ENCODE measurements around the gene GYS1. TPM values are rescaled to one million over a fixed set of nuclear protein-coding genes. Genes with fewer than 3 reads are reported as not detected.

Gene GYS1
- total and polyA plus RNA-seq, 12 donors, result 23.7 to 63.9 (median 37.3) TPM

DNA sequence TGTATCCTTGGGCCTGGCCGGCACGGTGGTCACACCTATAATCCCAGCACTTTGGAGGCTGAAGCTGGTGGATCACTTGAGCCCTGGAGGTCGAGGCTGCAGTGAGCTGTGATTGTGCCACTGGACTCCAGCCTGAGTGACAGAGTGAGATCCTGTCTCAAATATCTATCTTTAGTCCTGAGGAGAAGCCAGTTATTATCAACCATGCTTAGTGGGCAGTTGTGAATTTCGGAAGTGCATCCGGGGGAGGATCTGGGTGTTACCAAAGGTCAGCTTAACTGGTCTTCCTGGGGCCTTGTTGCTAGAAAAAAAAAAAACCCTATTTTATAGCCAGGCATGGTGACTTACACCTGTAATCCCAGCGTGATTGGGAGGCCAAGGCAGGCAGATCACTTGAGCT is 50.0 kb downstream of the GYS1 start:
- Histone ChIP-seq H3K36me3 (replicated peaks in 1 of 2) (no peaks in the 10 kb centered on the region), H3K9me3 (replicated peaks in 1 of 3) (peaks cover 0 to 7% (median 0%) of the 10 kb centered on the region in 3 donors), H3K27ac (no peak overlapping the region), H3K4me3 (no peak overlapping the region), H3K27me3 (no peaks in the 10 kb centered on the region), H3K4me1 (replicated peaks in 1 of 2) (no peaks in the 10 kb centered on the region)
- TF ChIP-seq, protein P1, sequence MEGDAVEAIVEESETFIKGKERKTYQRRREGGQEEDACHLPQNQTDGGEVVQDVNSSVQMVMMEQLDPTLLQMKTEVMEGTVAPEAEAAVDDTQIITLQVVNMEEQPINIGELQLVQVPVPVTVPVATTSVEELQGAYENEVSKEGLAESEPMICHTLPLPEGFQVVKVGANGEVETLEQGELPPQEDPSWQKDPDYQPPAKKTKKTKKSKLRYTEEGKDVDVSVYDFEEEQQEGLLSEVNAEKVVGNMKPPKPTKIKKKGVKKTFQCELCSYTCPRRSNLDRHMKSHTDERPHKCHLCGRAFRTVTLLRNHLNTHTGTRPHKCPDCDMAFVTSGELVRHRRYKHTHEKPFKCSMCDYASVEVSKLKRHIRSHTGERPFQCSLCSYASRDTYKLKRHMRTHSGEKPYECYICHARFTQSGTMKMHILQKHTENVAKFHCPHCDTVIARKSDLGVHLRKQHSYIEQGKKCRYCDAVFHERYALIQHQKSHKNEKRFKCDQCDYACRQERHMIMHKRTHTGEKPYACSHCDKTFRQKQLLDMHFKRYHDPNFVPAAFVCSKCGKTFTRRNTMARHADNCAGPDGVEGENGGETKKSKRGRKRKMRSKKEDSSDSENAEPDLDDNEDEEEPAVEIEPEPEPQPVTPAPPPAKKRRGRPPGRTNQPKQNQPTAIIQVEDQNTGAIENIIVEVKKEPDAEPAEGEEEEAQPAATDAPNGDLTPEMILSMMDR (IDR thresholded peaks at IDR 0.05), result no peak
- TF ChIP-seq POLR2A (IDR thresholded peaks at IDR 0.05), result no peak
- intact Hi-C loops (cut with DNase I), result no loop called here
- 88 to 97% (median 92%) methylated on average over 6 of the region's 6 CpGs for WGBS, 4 donors
- no peak for DNase-seq

DNA sequence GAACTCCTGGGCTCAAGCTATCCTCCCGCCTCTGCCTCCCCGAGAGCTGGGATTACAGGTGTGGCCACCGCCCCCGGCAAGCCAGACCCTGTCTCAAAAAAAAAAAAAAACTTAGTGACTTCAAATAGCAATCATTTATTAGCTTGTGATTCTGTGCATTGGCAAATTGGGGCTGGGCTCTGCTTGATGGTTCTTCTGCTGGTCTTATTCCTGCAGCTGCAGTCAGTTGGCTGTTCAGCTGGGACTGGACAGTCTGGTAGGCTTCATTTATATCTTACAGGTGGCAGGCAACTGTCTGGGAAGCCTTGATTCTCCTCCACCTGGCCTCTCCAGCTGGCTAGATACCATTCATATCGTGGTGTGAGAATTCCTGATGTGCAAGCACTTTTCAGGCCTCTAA is 52.2 kb downstream of the GYS1 start:
- TF ChIP-seq, protein P1 (IDR thresholded peaks at IDR 0.05), result no peak
- TF ChIP-seq POLR2A (IDR thresholded peaks at IDR 0.05), result no peak
- intact Hi-C loops (cut with DNase I), result no loop called here
- no peak overlapping the region for H3K27ac ChIP-seq
- no peaks in the 10 kb centered on the region for H3K27me3 ChIP-seq
- H3K4me1 ChIP-seq (replicated peaks in 1 of 2), result no peaks in the 10 kb centered on the region
- no peak overlapping the region for H3K4me3 ChIP-seq
- H3K36me3 ChIP-seq (replicated peaks in 1 of 2), result no peaks in the 10 kb centered on the region
- 92 to 100% (median 95%) methylated on average over 2 to 5 of the region's 5 CpGs for WGBS, 4 donors
- H3K9me3 ChIP-seq (replicated peaks in 1 of 3), result peaks cover 0 to 7% (median 0%) of the 10 kb centered on the region in 3 donors
- no peak for DNase-seq

DNA sequence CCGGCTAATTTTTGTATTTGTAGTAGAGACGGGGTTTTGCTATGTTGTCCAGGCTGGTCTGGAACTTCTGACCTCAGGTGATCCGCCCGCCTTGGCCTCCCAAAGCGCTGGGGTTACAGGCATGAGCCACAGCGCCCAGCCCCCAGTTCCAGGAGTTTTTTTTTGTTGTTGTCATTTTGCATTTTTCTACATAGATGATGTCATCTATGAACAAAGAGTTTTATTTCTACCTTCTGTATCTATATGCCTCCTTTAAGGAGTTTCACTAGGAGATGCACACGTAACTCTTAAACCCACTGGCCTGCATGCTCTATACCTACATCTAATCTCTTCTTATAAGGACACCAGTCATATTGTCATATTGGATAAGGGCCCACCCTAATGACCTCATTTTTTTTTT is 54.9 kb downstream of the GYS1 start:
- peaks cover 0 to 7% (median 0%) of the 10 kb centered on the region in 3 donors for H3K9me3 ChIP-seq (replicated peaks in 1 of 3)
- H3K4me1 ChIP-seq (replicated peaks in 1 of 2), result no peaks in the 10 kb centered on the region
- intact Hi-C loops (cut with DNase I), result no loop called here
- TF ChIP-seq POLR2A (IDR thresholded peaks at IDR 0.05), result no peak
- TF ChIP-seq, protein P1 (IDR thresholded peaks at IDR 0.05), result no peak
- no peaks in the 10 kb centered on the region for H3K27me3 ChIP-seq
- no peaks in the 10 kb centered on the region for H3K36me3 ChIP-seq (replicated peaks in 1 of 2)
- no peak overlapping the region for H3K4me3 ChIP-seq
- no peak for DNase-seq
- peak overlapping the region in 1 of 5 donors; percentile 49 for H3K27ac ChIP-seq
- WGBS, 4 donors, result 76 to 97% (median 87%) methylated on average over 7 of the region's 7 CpGs

DNA sequence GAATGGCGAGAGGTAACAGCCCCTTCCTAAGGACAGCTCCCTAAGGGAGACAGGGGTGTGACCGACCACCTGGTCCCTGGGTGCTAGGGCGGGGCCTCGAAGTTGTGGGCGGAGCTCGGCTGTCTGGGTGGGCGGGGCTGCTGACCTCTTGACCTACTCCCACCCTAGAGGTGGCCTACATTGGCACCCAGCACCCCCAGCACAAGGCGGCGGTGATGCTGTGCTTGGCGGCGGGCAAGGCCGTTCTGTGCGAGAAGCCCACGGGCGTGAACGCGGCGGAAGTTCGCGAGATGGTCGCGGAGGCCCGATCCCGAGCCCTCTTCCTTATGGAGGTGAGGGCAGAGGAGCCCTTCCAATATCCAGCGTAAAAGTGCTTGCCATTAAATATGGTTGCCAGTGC is 57.2 kb downstream of the GYS1 start:
- Histone ChIP-seq H3K4me1 (replicated peaks in 1 of 2) (no peaks in the 10 kb centered on the region), H3K36me3 (replicated peaks in 1 of 2) (no peaks in the 10 kb centered on the region), H3K4me3 (no peak overlapping the region), H3K27me3 (no peaks in the 10 kb centered on the region), H3K27ac (no peak overlapping the region), H3K9me3 (replicated peaks in 1 of 3) (peaks cover 0 to 3% (median 0%) of the 10 kb centered on the region in 3 donors)
- no peak for DNase-seq
- TF ChIP-seq POLR2A (IDR thresholded peaks at IDR 0.05), result no peak
- TF ChIP-seq, protein P1 (IDR thresholded peaks at IDR 0.05), result no peak
- intact Hi-C loops (cut with DNase I), result no loop called here
- 93 to 97% (median 96%) methylated on average over 20 to 25 of the region's 25 CpGs for WGBS, 4 donors

Measured in adrenal gland (tissue), 12 donors.